Islet of Langerhans (tissue), 1 donor: Measurements from ENCODE around the gene ATG13.
"Not testable (repeated sequence)": the region's sequence is repeated elsewhere in the genome, so short reads cannot be mapped to it uniquely, and the experiment has no call there.

Experiments
- FAIRE-seq: peaks from one replicate; lab custom pipeline; 2011; peaks lifted over from hg19 to GRCh38; lab: Jason Lieb, UNC

ATG13 gene

DNA sequence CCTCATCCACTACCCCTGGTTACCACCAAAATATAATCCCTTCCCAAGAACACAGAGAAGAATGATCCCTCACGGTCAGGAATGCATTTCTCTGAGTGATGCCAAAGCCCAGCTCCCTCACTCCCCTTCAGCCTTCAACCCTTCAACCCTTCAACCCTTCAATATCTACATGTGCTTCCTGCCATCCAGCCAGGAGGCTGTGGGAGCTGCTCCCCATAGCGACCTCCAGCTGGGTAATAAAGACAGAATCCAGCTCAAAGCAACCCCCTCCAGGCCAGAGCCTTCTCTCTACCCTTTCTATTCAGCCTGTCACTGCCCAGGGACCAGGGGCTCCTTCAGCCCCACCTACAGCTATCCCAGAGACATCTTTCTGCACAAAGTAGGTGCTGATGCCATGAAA lies 80.4 kb downstream of the ATG13 start:
- no peak for FAIRE-seq

DNA sequence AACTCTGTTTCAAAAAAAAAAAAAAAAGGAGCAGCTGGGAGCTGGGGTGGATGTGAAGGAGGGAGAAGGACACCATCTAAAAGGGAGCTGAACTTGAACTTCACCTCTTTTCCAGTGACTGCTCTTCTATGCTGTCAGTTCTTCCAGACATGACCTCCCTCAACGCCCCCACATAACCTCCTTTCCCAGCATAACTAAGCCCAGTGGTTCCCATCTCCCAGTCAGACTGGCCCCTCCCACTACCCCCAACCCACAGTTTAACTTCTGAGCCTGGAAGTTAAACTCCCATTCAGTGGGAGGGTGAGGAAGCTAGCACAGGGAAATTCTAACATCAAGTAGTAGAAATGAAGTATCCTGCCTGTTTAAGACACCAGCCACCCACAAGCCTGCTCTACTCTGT lies 81.2 kb downstream of the ATG13 start:
- no peak for FAIRE-seq

DNA sequence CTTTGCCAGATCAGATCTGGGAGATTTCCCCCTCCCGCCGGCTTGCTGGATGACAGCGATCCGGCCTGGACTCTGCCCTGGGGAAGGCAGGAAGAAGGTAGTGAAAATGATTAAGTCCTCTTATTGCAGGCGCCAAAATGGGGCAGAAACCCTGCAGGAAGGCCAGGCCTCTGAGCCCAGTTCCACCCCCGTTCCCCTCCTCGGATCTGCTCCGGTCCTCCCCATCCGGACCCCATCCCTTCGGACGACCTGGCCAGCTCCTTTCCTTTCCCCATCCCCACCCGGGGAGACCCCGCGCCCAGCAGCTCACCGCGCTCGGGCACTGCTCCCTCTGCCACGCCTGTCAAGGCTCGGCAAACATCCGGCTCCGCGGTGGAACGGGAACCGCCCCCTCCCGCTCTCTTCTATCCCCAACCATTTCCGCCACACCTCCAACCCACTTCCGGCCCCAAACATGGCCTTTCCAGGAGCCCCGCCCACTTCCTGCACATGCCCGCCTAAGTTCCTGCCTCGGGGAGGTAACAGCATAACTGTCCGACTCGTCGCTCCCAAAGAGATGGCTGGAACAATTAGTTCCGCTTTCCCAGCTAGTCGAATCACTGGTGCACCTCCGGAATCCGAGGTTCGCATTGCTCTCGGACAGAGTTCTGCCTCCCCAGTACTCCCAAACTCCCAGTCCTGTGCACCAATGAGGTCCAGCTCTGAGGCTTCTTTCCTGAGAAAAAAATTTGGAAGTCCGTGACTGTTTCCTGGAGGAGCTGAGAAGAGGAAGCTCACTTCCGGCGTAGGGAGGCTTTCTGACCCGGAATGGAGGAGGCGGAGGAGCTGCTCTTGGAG lies 83.1 kb downstream of the ATG13 start, which contains the start of the genes ARHGAP1 and ZNF408:
Gene ARHGAP1, minus strand, starts transcription at position 379 of the 837 bp plus-strand sequence. CDS start 4,512 bp downstream, outside the sequence.
Gene ZNF408, plus strand, starts transcription at position 791 of the 837 bp plus-strand sequence. Its CDS starts 17 bp downstream, at position 808.
- FAIRE-seq = peak; percentile 49

DNA sequence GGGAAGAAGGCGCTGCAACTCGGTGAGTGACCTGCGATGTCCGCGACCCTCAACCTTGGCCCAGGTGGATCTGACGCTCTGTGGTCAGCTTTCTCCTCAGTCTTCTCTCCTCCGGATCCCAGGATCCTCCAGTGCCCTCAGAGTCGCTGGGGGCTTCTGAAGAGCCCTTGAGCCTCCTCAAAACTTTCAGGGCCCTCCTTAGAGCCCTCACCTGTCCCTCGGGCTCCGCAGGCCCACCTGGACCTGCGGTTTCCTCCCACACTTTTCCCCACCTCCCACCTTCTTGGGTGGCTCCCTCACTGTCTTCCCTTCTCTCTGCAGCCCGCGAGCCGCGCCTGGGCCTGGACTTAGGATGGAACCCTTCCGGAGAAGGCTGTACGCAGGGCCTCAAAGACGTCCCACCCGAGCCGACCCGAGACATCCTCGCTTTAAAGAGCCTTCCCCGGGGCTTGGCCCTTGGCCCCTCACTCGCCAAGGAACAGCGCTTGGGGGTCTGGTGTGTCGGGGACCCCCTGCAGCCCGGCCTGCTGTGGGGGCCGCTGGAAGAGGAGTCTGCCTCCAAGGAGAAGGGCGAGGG lies 83.8 kb downstream of the ATG13 start:
- no peak for FAIRE-seq

DNA sequence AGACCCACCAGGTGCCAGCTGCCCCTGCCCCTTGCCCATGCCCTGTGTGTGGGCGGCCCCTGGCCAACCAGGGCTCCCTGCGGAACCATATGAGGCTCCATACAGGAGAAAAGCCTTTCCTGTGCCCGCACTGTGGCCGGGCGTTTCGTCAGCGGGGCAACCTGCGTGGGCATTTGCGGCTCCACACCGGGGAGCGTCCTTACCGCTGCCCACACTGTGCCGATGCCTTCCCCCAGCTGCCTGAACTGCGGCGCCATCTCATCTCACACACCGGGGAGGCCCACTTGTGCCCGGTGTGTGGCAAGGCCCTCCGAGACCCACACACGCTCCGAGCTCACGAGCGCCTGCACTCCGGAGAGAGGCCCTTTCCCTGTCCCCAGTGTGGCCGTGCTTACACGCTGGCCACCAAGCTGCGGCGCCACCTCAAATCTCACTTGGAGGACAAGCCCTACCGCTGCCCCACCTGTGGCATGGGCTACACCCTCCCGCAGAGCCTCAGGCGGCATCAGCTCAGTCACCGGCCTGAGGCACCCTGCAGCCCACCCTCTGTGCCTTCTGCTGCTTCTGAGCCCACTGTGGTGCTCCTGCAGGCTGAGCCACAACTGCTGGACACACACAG lies 87.8 kb downstream of the ATG13 start:
- no peak for FAIRE-seq

DNA sequence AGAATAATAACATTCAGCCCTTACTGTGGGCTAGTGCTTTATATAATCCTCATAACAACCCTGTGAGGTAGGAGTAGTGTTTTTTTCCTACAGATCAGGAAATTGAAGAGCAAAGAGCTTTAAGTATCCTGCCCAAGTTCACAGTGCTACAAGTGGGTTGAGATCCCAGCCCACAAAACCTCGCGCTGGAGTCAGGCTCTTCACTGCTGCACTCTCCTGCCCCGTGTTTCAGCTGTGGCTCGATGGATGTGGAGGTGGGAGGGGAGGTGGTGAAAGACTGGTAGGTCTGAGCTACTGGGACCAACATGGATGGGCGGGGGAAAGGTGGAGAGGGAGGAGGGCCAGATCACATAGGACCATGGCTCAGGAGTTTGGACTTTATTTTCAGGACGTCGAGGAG lies 89.5 kb downstream of the ATG13 start:
- FAIRE-seq = no peak

DNA sequence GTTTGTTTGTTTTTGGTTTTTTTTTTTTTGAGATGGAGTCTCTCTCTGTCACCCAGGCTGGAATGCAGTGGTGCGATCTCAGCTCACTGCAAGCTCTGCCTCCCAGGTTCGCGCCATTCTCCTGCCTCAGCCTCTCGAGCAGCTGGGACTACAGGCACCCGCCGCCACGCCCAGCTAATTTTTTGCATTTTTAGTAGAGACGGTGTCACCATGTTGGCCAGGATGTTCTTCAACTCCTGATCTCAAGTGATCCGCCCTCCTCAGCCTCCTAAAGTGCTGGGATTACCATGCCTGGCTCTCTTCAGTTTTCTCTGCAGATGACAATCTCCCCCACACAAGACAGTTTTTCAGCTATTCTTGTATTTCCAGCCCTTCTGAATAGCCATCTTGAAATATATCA lies 92.0 kb downstream of the ATG13 start:
- not testable (repeated sequence) for FAIRE-seq

DNA sequence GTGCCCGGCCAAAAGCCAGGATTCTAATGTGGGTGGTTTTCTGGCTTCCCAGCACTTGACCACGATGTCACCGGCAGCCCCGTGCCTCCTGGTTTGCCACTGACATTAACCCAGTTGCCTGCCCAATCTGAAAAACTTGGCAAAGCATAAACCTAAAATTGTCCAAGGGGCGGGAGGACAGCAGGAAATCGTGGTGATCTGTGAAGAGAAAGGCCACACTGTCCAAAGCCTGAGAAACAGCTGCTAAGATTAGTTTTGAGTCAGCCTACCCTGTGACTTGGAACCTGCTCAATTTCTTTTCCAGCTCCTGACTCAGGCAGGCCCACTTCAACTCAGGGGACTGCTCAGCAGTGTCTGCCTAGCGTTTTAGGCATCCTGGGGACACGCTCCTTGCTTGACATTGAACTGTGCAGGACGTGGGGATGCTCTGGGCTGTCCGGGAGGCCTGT lies 93.5 kb downstream of the ATG13 start:
- no peak for FAIRE-seq

DNA sequence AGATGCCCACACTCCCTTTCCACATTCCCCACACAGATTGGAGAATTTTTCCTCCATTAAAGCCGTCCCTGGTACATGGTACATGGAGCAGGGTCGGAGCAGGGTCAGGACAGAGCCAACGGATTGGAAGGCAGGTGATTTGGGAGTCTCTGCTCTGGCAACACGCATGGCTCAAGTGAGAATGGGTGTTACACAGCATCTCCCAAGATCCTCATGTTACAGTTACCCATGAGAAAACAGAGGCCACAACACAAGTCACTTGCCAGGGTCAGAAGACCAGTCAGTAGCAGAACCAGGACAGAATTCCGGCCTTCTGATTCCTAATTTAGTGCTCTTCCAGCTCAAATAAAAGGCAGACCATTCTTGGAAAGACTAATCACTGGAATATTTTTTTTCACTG lies 94.0 kb downstream of the ATG13 start:
- no peak for FAIRE-seq

DNA sequence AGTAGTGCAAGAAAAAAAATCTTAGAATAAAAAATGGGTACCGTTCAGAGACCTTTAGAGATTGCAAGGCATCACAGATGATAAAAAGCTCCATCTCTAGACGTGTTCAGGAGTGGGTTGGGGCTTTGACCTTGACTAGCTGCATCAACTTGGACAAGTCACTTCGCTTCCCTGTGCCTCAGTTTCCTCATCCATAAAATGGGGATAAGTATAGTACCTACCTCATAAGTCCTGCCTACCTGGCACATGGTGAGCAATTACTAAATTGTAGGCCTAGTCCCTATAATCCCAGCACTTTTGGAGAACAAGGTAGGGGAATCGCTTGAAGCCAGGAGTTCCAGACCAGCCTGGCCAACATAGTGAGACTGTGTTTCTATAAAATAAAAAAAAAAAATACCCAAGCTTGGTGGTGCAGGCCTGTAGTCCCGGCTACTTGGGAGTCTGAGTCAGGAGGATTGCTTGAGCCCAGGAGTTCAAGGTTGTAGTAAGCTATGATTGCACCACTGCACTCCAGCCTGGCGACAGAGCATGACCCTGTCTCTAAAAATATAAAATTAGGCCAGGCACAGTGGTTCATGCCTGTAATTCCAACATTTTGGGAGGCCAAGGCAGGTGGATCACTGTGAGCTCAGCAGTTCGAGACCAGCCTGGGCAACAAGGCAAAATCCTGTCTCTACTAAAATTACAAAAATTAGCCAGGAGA lies 95.7 kb downstream of the ATG13 start:
- FAIRE-seq = no peak

DNA sequence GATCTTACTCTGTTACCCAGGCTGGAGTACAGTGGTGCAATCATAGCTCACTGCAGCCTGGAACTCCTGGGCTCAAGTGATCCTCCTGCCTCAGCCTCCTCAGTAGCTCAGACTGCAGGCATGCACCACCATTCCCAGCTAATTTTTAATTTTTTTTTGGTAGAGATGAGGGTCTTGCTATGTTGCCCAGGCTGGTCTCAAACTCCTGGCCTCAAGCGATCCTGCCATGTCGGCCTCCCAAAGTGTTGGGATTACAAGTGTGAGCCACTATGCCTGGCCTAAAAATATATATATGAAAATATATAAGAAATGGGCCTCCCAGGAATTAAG lies 100.4 kb downstream of the ATG13 start:
- FAIRE-seq = not testable (repeated sequence)

DNA sequence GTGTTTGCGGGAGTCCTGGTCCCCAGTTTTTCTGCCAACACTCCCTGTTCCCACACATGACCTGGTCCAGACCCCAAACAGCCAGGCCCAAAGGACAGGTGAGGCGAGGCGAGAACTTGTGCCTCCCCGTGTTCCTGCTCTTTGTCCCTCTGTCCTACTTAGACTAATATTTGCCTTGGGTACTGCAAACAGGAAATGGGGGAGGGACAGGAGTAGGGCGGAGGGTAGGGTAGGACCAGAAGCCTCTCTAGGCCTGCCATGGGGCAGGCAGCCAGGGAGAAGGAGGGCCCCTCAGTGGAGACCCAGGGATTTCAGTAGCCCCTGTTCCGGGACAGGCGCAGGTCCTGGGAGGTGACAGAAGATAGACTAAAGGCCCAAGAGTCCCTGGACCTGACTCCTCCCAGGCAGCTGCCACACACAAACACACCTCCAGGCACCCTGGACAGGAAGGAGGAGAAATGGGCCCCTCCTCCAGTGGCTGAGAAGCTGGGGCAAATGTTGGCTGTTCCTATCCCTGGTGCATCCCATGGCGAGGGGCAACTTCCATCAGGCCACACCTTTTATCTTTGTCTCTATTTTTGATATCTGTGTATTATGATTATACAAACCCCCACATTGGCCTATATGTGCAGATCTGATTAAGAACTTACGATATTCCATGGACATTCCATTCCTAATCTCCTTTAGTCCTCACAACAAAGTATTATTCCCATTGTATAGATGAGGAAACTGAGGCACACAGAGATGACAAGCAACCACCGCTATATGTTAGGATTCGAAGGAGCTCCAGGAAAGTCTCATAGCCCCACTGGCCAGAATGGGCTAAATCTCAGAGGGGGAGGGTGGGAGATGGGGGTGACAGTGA lies 101.0 kb downstream of the ATG13 start:
- no peak for FAIRE-seq

DNA sequence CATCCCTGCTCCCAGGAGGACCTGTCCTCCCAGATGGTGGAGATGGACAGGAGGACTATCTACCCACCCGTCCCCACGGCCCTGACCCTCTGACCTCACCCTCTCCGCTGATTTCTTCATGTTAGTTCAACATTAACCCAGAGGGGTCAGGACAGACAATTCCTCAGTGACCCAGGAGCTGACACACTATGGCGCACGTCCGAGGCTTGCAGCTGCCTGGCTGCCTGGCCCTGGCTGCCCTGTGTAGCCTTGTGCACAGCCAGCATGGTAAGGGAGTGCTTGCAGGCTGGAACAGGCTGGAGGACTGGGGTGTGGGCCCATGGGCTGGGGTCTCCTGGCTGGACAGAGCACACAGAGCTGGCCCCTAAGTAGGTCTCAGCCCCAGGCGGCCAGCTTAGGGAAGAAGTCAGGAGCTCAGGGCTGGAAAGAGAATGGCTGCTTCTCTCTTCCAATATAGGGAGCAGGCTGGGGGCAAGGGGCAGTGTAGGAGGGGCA lies 101.7 kb downstream of the ATG13 start, which contains the start of gene F2:
Gene F2, plus strand, starts transcription at position 166 of the 495 bp plus-strand sequence. Its CDS starts 23 bp downstream, at position 189.
- no peak for FAIRE-seq

DNA sequence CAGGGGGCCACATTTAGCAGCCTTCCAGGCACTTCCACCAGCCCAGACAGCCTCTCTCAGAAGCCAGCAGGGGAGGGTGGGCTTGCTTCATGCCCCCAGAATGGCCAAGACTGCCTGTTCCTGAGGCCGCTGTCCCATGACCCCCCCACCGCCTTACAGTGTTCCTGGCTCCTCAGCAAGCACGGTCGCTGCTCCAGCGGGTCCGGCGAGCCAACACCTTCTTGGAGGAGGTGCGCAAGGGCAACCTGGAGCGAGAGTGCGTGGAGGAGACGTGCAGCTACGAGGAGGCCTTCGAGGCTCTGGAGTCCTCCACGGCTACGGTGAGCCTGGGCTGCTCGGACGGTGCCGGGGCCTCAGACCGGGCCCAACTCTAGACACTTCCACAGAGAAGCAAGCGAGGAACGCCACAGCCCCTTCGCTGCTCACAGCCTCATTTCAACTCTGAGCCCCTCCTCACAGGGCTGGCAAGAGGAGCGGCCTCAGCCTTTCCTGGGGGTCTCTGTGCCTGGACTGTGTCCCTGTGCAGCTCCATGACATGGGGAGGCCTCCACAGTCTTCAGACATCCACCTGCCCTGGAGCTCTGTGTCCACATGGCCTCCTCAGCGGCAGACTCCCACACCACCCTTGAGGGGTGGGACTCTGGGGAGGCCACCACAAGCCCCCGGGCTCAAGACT lies 102.3 kb downstream of the ATG13 start:
- no peak for FAIRE-seq

DNA sequence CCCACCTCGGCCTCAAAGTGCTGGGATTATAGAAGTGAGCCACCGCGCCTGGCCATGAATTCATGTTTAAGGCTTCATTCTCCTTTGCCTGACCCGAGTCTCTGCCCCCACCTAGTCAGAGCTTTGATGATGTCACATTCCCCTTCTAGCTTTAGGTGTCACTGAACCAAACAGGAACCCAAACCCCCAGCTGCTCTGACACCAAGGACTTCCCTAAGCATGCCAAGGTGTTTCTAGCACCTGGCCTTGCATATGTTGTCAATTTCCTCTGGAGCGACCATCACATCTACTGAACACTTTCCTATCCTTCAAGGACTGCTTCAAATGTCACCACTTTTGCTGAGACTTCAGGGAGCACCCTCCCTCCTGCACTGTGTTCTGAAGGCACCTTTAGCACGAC lies 103.9 kb downstream of the ATG13 start:
- no peak for FAIRE-seq

DNA sequence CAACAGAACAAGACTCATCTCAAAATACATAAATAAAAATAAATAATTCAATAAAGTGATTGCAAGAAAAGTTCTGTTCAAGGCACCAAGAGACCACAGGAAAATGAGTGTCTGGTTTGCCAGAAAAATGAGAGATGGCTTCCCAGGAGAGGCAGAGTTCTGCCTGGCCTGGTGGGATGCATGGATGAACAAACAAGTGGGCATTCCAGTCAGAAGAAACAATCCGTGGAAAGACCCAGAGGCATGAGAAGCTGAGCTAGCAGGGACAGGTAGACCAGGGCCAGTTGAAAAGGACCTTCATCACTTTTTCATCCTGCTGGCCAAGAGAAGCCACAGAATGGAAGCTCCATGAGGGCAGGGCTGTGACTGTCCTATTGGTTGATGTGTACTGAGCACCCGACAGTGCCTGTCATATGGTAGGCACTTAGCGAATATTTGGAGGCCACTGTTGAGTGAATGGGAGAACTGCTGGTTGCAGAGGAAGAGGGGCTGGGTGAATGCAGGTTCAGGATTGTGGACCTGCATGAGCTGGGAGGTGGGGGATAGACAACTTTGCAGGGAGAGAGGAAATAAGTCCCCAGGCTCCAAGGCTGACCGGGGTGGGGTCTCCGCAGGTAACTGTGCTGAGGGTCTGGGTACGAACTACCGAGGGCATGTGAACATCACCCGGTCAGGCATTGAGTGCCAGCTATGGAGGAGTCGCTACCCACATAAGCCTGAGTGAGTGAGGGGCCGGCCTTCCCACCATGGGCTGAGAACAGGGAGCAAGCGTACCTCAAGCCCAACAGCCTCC lies 105.4 kb downstream of the ATG13 start:
- FAIRE-seq = no peak

DNA sequence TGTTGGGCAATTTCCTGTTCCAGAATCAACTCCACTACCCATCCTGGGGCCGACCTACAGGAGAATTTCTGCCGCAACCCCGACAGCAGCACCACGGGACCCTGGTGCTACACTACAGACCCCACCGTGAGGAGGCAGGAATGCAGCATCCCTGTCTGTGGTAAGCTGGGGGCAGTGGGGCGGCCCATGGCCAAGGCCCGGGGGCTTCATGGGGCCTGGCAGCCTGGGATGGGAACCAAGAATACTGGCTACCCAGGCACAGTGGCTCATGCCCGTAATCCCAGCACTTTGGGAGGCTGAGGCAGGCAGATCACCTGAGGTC lies 106.0 kb downstream of the ATG13 start:
- no peak for FAIRE-seq

DNA sequence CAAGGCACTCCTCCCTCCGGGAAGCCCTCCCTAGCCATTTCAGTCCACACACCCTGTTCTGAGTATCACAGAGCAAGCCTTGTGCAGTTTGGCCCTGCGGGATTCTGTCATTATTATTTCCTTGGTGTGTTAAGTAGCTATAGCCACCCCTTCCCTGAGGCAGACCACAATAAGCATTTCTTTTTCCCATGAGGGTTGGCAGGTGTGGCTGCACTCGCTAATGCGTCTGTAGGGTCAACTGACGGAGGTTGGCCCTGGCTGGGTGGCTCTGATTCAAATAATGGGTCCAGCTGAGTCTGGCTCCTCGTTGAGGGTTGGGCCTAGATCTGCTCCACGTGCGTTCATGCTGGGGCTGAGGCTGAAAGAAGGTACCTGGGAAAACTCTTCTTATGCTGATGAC lies 106.7 kb downstream of the ATG13 start:
- no peak for FAIRE-seq
